ENCODE measurements around the gene PHC2. TPM values are rescaled to one million over a fixed set of nuclear protein-coding genes. Genes with fewer than 3 reads are reported as not detected.

The PHC2 gene
- total and polyA plus RNA-seq, 2 donors from 2014 or later: 118 to 149 TPM

DNA sequence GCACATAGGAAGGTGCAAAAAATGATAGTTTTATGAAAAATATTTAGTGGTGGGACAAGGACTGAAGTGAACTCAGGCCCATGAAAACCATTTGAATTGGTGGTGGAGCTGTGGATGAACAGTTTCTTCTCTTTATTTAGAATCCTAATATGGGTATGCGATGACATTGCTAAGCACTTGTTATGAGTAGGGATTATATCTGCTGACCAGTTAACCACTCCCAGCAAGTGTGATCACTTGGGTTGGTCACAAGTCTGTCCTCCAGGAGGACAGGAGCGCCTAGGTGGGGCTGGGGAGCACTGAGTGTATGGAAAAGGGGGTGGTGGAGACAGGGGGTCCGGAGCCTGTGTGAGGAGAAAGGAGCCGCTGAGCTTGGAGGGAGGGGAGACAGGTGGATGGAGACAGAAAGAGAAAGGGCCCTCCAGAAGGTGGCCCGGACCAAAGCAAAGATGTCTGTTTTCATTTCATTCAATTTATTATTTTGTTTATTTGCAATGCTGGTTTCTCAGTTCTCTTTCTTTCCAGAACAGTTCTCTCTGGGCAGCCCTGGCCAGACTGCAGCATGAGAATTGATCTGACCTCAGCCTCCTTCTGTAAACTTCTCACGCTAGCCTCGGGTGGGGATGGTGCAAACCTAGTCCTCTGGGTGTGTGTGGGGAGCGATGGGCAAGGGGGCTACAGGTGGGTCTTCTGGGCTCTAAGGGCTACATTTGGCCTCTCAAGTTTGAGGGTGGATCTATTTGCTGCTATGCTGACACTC lies 31.7 kb upstream of the PHC2 start:
- no peak for DNase-seq
- H3K27me3 ChIP-seq (ENCODE audit: control insufficient read depth, insufficient read depth, low read length): no peaks in the 10 kb centered on the region

DNA sequence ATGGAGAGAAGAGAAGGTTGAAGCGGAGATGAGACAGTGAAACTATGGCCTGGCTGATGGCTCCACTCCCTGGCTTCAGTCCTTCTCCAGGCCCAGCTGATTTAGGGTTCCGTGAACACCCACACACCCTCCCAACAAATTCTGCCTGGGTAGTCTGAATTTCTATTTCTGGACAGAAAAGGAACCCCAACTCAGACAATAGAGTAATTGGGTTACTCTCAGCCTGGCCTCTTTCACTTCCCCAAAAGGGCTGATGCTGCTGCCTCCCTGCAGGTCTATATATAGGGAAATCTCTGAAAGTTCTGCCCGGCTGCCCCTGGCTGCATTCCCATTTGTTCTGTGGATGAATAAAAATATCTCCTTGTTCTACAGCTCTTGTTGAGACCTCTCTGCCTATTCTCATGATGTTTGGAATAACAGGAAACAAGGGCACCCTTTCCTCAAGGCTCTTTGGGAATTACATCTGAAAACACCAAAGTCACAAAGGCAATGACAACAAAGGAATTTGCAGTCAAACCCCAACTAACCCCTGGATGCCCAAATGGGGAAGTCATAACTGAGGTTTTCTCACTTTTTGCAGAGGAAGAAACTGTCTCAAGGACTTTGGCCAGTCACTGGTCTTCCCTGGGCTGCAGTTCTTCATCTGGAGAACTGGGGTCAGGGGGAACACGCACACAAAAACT lies 30.2 kb upstream of the PHC2 start:
- intact Hi-C loops (cut with DNase I): loop anchor here (10.0 kb wide), 1 partner anchor 176 kb away; no protein-coding TSS in a partner anchor
- FAIRE-seq (no peak), DNase-seq (no peak)
- TF ChIP-seq, protein P1, sequence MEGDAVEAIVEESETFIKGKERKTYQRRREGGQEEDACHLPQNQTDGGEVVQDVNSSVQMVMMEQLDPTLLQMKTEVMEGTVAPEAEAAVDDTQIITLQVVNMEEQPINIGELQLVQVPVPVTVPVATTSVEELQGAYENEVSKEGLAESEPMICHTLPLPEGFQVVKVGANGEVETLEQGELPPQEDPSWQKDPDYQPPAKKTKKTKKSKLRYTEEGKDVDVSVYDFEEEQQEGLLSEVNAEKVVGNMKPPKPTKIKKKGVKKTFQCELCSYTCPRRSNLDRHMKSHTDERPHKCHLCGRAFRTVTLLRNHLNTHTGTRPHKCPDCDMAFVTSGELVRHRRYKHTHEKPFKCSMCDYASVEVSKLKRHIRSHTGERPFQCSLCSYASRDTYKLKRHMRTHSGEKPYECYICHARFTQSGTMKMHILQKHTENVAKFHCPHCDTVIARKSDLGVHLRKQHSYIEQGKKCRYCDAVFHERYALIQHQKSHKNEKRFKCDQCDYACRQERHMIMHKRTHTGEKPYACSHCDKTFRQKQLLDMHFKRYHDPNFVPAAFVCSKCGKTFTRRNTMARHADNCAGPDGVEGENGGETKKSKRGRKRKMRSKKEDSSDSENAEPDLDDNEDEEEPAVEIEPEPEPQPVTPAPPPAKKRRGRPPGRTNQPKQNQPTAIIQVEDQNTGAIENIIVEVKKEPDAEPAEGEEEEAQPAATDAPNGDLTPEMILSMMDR (IDR thresholded peaks at IDR 0.05; ENCODE audit: borderline replicate concordance, extremely low read depth, insufficient read depth): no peak
- Histone ChIP-seq H3K4me3 (ENCODE audit: low read length in 3 of 3) (no peak overlapping the region), H3K36me3 (ENCODE audit: control insufficient read depth in 2 of 3, insufficient read depth in 3 of 3, low read length in 3 of 3) (no peaks in the 10 kb centered on the region), H3K9me3 (ENCODE audit: control insufficient read depth in 2 of 3, insufficient read depth in 1 of 3, low read length in 3 of 3) (no peaks in the 10 kb centered on the region), H3K27me3 (ENCODE audit: control insufficient read depth, insufficient read depth, low read length) (no peaks in the 10 kb centered on the region), H3K4me1 (ENCODE audit: control insufficient read depth in 2 of 3, insufficient read depth in 2 of 3, low read depth in 1 of 3, low read length in 3 of 3) (peaks cover 0 to 3% (median 0%) of the 10 kb centered on the region in 3 donors), H3K27ac (ENCODE audit: low read depth in 2 of 2, low read length in 2 of 2) (no peak overlapping the region), H3K9ac (ENCODE audit: low read length in 3 of 3) (no peak overlapping the region)

More for the DNA sequence above, 31.7 kb upstream of the PHC2 start:
- H3K4me3 ChIP-seq (ENCODE audit: low read length in 3 of 3): no peak overlapping the region
- no peaks in the 10 kb centered on the region for H3K9me3 ChIP-seq (ENCODE audit: control insufficient read depth in 2 of 3, insufficient read depth in 1 of 3, low read length in 3 of 3)
- peaks cover 0 to 10% (median 0%) of the 10 kb centered on the region in 3 donors for H3K4me1 ChIP-seq (ENCODE audit: control insufficient read depth in 2 of 3, insufficient read depth in 2 of 3, low read depth in 1 of 3, low read length in 3 of 3)
- TF ChIP-seq, protein P1 (IDR thresholded peaks at IDR 0.05; ENCODE audit: borderline replicate concordance, extremely low read depth, insufficient read depth): no peak
- H3K9ac ChIP-seq (ENCODE audit: low read length in 3 of 3): no peak overlapping the region
- H3K36me3 ChIP-seq (ENCODE audit: control insufficient read depth in 2 of 3, insufficient read depth in 3 of 3, low read length in 3 of 3): no peaks in the 10 kb centered on the region
- intact Hi-C loops (cut with DNase I): loop anchor here (10.0 kb wide), 1 partner anchor 178 kb away; no protein-coding TSS in a partner anchor
- H3K27ac ChIP-seq (ENCODE audit: low read depth in 2 of 2, low read length in 2 of 2): no peak overlapping the region
- FAIRE-seq: no peak

DNA sequence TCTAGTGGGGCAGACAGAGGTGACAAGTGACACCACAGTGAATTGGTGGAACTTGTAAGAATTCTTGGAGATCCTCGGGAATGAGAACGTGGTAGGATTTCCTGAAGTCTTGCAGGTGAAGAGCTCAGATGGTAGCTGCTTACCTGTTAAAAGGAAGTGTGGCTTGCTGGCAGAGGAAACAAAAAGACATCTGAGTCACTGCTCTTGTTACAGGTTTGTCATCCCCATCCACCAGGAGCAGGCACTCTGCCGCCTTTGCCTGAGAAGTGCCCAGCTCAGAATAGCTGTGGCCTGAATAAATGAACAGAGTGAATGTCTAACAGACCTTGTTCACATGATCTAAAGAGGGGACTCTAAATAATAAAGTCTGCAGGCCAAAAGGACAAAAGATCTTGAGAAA lies 29.2 kb upstream of the PHC2 start:
- H3K27ac ChIP-seq (ENCODE audit: low read depth in 2 of 2, low read length in 2 of 2): no peak overlapping the region
- no peaks in the 10 kb centered on the region for H3K27me3 ChIP-seq (ENCODE audit: control insufficient read depth, insufficient read depth, low read length)

More for the DNA sequence above, 29.2 kb upstream of the PHC2 start:
- H3K9ac ChIP-seq (ENCODE audit: low read length in 3 of 3): no peak overlapping the region
- no peaks in the 10 kb centered on the region for H3K9me3 ChIP-seq (ENCODE audit: control insufficient read depth in 2 of 3, insufficient read depth in 1 of 3, low read length in 3 of 3)
- intact Hi-C loops (cut with DNase I): loop anchor here (10.0 kb wide), 1 partner anchor 175 kb away; no protein-coding TSS in a partner anchor
- H3K4me3 ChIP-seq (ENCODE audit: low read length in 3 of 3): no peak overlapping the region
- H3K36me3 ChIP-seq (ENCODE audit: control insufficient read depth in 2 of 3, insufficient read depth in 3 of 3, low read length in 3 of 3): no peaks in the 10 kb centered on the region
- H3K4me1 ChIP-seq (ENCODE audit: control insufficient read depth in 2 of 3, insufficient read depth in 2 of 3, low read depth in 1 of 3, low read length in 3 of 3): no peaks in the 10 kb centered on the region
- no peak for DNase-seq
- FAIRE-seq: no peak
- TF ChIP-seq, protein P1 (IDR thresholded peaks at IDR 0.05; ENCODE audit: borderline replicate concordance, extremely low read depth, insufficient read depth): no peak

All from kidney (tissue), 14 donors.